ACC112 (cell line): Measurements from ENCODE around the gene ZNF433.
"Not testable (repeated sequence)": the region's sequence is repeated elsewhere in the genome, so short reads cannot be mapped to it uniquely, and the experiment has no call there.

Experiments
- H2AFZ ChIP-seq: fragments of 200-600 bp; sonication (generic); one replicate; pipeline ENCODE4 v1.6.0; 2017; ENCODE audit warnings: antibody characterized with exemption, low read length; ENCODE audit not compliant: unreplicated experiment
- H3K27ac ChIP-seq: fragments of 200-600 bp; sonication (generic); 2 replicates; pipeline ENCODE4 v1.5.1; 2014; ENCODE audit warnings: low read depth, mild to moderate bottlenecking, antibody characterized with exemption, low read length, moderate library complexity
- H3K27me3 ChIP-seq: fragments of 200-600 bp; sonication (generic); 2 replicates; pipeline ENCODE4 v1.6.1; 2014; ENCODE audit warnings: mild to moderate bottlenecking, antibody characterized with exemption, low read length, moderate library complexity, mixed read lengths; ENCODE audit not compliant: insufficient read depth
- H3K36me3 ChIP-seq: fragments of 200-600 bp; sonication (generic); 2 replicates; pipeline ENCODE4 v1.6.1; 2016; ENCODE audit warnings: mild to moderate bottlenecking, antibody characterized with exemption, low read length, moderate library complexity, mixed read lengths; ENCODE audit not compliant: insufficient read depth
- H3K4me1 ChIP-seq: fragments of 200-600 bp; sonication (generic); one replicate; pipeline ENCODE4 v1.6.1; 2016; ENCODE audit warnings: low read length, mixed read lengths; ENCODE audit not compliant: insufficient read depth, unreplicated experiment, control insufficient read depth
- H3K4me3 ChIP-seq: fragments of 200-600 bp; sonication (generic); 2 replicates; pipeline ENCODE4 v1.5.1; 2014; ENCODE audit warnings: mild to moderate bottlenecking, low read depth, low read length
- H3K79me2 ChIP-seq: fragments of 200-600 bp; sonication (generic); one replicate; pipeline ENCODE4 v1.6.0; 2016; ENCODE audit warnings: low read length; ENCODE audit not compliant: control insufficient read depth, unreplicated experiment, insufficient read depth

The ZNF433 gene

DNA sequence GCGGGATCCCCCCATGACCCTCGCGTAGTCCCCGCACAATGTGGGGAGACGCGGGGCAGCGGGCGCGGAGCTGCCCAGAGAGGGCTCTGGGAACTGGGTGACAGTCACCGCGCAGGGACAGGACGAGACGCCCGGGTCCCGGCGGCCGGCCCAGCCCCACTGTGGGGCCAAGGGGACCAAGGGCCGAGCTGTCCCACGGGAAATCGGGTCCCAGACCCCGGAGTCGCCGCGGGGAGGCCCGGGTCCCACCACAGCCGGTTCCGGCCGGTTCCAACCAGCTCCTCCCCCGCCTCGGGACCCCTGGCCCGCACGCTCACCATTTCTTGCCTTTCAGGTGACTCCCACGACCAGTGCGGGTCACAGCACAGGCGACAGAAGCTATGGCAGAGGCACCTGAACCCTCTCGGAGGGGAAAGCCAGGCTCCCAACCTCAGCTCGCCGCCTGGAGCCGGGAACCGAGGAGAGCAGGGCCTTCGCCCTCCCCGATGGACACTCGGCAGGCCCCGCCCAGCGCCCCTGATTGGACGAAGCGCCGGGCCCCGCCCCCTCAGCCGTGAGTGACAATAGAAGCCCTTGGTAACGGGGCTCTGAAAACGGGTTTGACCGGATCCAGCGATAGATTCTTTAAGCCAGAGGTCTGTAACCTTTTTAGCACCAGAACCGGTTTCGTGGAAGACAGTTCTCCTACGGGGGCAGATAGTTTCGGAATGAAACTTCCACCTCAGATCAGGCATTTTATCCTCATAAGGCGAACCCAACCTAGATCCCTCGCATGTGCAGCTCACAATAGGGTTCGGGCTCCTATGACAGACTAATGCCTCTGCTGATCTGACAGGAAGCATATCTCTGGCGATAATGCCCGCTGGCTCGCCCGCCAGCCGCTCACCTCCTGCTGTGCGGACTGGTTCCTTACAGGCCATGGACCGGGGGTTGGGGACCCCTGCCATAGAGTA, at the start of gene ZNF433:
TSS of gene ZNF433 (minus strand) at position 460 of the 953 bp plus-strand sequence. CDS start at position 320, 140 bp downstream.
- Histone ChIP-seq H3K79me2 (peaks cover 14% of the 10 kb centered on the region), H2AFZ (peak within 1 kb of the TSS; percentile 97), H3K27ac (peak within 1 kb of the TSS; percentile 75; the same call in 1 of the 2 replicates), H3K4me3 (peak within 1 kb of the TSS; percentile 94), H3K27me3 (no peaks in the 10 kb centered on the region), H3K4me1 (peaks cover 5% of the 10 kb centered on the region), H3K36me3 (no peaks in the 10 kb centered on the region)

DNA sequence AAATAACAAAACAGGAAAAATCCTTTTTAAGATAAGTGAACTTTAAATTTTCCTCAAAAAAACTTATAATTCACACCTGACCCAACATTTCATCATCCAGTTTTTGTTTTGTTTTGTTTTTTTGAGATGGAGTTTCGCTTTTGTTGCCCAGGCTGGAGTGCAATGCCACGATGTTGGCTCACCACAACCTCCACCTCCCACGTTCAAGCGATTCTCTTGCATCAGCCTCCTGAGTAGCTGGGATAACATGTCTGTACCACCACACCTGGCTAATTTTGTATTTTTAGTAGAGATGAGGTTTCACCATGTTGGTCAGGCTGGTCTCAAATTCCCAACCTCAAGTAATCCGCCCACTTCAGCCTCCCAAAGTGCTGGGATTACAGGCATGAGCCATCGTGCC, 47.9 kb upstream of the ZNF433 start:
- H3K4me1 ChIP-seq, H3K79me2 ChIP-seq, H3K36me3 ChIP-seq, H3K27me3 ChIP-seq, H3K27ac ChIP-seq, H2AFZ ChIP-seq, H3K4me3 ChIP-seq: not testable (repeated sequence)

DNA sequence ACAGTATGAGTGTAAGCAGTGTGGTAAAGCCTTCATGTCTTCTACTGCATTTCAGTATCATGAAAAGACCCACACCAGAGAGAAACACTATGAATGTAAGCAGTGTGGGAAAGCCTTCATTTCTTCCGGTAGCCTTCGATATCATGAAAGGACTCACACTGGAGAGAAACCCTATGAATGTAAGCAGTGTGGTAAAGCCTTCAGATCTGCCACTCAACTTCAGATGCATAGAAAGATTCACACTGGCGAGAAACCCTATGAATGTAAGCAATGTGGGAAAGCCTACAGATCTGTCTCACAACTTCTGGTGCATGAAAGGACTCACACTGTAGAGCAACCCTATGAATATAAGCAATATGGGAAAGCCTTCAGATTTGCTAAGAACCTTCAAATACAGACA, 41.9 kb upstream of the ZNF433 start:
- Histone ChIP-seq H3K27ac (no peak overlapping the region), H3K27me3 (no peaks in the 10 kb centered on the region), H3K36me3 (peaks cover 59% of the 10 kb centered on the region), H3K4me1 (no peaks in the 10 kb centered on the region), H2AFZ (no peak overlapping the region), H3K79me2 (peaks cover 2% of the 10 kb centered on the region), H3K4me3 (no peak overlapping the region)

DNA sequence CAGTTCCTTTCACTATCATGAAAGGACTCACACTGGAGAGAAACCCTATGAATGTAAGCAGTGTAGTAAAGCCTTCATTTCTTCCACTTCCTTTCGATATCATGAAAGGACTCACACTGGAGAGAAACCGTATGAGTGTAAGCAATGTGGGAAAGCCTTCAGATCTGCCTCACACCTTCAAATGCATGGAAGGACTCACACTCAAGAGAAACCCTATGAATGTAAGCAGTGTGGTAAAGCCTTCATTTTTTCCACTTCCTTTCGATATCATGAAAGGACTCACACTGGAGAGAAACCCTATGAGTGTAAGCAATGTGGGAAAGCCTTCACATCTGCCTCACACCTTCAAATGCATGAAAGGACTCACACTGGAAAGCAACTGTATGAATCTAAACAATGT, 40.9 kb upstream of the ZNF433 start:
- not testable (repeated sequence) for H3K79me2 ChIP-seq, H3K27ac ChIP-seq, H3K27me3 ChIP-seq, H3K4me1 ChIP-seq, H3K4me3 ChIP-seq, H2AFZ ChIP-seq
- peaks cover 65% of the 10 kb centered on the region for H3K36me3 ChIP-seq

DNA sequence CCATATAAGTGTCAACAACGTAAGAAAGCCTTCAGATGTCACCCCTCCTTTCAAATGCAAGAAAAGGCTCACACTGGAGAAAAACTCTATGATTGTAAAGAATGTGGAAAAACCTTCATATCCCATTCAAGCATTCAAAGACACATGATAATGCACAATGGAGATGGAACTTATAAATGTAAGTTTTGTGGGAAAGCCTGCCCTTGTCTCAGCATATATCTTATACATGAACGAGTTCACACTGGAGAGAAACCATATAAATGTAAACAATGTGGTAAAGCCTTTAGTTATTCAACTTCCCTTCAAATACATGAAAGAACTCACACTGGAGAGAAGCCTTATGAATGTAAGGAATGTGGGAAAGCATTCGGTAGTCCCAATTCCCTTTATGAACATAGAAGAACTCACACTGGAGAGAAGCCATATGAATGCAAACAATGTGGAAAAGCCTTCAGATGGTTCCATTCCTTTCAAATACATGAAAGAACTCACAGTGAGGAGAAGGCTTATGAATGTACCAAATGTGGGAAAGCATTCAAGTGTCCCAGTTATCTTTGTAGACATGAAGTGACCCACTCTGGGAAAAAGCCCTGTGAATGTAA, 40.2 kb upstream of the ZNF433 start:
- Histone ChIP-seq H3K36me3 (peaks cover 68% of the 10 kb centered on the region), H2AFZ (no peak overlapping the region), H3K79me2 (peaks cover 2% of the 10 kb centered on the region), H3K4me3 (no peak overlapping the region), H3K27ac (no peak overlapping the region), H3K27me3 (no peaks in the 10 kb centered on the region), H3K4me1 (no peaks in the 10 kb centered on the region)

DNA sequence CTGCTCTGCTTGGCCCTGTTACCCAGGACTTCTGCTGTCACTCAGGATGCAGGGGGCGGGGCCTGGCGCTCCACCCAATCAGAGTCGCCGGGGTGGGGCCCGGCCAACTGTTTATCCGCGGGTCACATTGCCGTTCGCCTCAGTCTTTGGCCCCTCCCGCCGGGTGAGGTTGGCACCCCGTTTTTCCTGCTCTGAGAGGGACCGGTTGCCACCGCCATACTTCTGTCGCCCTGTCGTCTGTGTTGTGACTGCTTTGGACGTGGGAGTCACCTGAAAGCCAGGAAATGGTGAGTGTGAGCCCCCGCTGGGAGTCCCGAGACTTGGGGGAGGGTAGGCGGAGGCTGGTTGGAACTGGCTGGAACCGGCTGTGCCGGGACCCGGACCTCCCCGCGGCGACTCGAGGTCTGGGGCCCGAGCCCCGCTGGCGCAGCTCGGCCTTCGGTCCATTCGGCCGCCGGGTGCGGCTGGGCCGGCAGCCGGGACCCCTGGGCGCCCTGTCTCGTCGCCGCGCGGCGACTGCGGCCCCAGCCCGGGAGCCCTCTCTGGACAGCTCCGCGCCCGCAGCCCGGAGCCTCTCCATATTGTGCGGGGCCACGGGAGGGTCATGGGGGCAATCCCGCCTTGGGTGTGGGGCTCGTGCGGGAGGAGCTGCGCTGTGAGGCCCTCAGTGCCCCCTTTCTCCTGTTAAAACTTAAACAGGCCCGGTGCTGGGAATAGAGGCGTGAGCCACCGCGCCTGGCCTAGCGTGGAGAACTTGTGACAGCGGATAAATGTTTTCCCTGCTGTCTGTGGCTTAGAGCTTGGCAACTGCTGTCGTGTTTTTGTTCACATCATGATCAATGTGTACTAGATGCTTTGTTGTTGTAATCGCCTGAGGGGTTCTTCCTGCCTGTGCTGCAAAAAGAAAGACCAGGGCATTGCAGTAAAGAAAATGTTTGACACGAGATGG, 29.4 kb upstream of the ZNF433 start, which contains the start of gene ZNF844:
TSS of gene ZNF844 (plus strand) at position 142 of the 949 bp plus-strand sequence. CDS start at position 285, 143 bp downstream.
- peak within 1 kb of the TSS; percentile 91 for H2AFZ ChIP-seq
- H3K27ac ChIP-seq = peak within 1 kb of the TSS; percentile 82
- H3K36me3 ChIP-seq = peaks cover 3% of the 10 kb centered on the region; the same call in 1 of the 2 replicates
- no peaks in the 10 kb centered on the region for H3K27me3 ChIP-seq
- H3K79me2 ChIP-seq = peaks cover 24% of the 10 kb centered on the region
- no peaks in the 10 kb centered on the region for H3K4me1 ChIP-seq
- H3K4me3 ChIP-seq = peak within 1 kb of the TSS; percentile 99

DNA sequence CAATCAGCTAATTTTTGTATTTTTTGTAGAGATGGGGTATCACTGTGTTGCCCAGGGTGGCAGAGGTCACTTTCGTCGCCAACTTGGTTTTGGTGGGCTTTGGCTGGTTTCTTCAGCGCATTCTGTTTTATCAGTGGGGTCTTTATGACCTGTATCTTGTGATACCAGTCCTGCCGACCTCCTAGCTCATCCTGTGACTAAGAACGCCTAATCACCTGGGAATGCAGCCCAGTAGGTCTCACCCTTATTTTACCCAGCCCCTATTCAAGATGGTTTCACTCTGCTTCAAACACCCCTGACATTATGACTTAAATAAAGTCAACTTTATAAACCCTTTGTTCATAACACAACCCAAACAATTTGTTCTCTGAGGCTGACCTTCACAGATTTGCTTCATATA, 20.3 kb upstream of the ZNF433 start:
- H2AFZ ChIP-seq = no peak overlapping the region
- no peak overlapping the region for H3K4me3 ChIP-seq
- no peaks in the 10 kb centered on the region for H3K4me1 ChIP-seq
- H3K27me3 ChIP-seq = no peaks in the 10 kb centered on the region
- H3K27ac ChIP-seq = no peak overlapping the region
- no peaks in the 10 kb centered on the region for H3K79me2 ChIP-seq
- no peaks in the 10 kb centered on the region for H3K36me3 ChIP-seq

DNA sequence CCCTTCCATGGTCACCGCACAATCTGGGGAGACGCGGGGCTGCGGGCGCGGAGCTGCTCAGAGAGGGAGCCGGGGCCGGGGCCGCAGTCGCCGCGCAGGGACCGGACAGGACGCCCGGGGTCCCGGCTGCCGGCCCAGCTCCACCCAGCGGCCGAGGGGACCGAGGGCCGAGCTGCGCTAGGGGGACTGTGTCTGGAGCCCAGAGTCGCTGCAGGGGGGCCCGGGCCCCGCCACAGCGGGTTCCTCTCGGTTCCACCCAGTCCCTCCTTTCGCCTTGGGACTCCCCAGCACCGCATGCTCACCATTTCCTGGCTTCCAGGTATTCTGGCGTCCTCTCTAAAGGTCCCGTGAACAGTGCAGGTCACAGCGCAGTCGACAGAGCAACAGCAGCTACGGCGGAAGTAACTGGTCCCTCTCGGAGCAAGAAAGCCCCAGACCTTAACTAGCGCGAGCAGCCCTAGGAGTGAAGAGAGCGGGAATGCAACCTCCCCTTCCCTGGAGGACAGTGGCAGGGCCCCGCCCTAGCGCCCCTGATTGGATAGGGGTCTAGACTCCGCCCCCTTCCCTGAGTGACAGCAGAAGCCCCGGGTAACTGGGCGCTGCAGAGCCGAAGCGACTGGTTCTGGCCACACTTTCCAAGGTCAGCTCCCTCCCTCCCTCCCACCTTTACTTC, 17.2 kb upstream of the ZNF433 start, which contains the start of gene ZNF878:
TSS of gene ZNF878 (minus strand) at position 465 of the 673 bp plus-strand sequence. CDS start at position 305, 160 bp downstream.
- H3K4me1 ChIP-seq = no peaks in the 10 kb centered on the region
- peak within 1 kb of the TSS; percentile 97 for H3K4me3 ChIP-seq
- H2AFZ ChIP-seq = peak within 1 kb of the TSS; percentile 86
- no peaks in the 10 kb centered on the region for H3K27me3 ChIP-seq
- no peaks in the 10 kb centered on the region for H3K36me3 ChIP-seq
- no peaks in the 10 kb centered on the region for H3K79me2 ChIP-seq
- no peak within 1 kb of the TSS for H3K27ac ChIP-seq

DNA sequence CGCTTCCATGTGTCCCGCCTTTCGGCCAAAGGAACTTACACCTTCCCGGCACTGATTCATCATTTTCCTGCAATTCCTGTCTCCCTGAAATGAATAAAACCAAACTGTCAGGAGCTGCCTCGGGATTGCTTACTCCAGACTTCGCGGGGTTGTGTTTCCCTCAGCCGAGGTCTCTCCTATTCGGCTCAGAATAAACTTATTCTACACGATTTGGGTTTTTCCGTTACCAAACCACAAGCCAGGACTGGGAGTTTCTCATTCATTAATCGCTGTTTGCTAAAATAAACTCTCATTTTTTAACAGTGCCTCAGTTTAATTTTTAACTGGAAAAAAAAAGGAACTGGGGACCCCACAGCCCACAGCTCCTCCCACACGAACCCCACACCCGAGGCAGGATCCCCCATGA, 16.6 kb upstream of the ZNF433 start:
- H3K4me1 ChIP-seq = no peaks in the 10 kb centered on the region
- peak overlapping the region; percentile 97 for H3K4me3 ChIP-seq
- no peaks in the 10 kb centered on the region for H3K36me3 ChIP-seq
- peak overlapping the region; percentile 86 for H2AFZ ChIP-seq
- no peaks in the 10 kb centered on the region for H3K27me3 ChIP-seq
- H3K79me2 ChIP-seq = no peaks in the 10 kb centered on the region
- H3K27ac ChIP-seq = no peak overlapping the region
